GM19240 (cell line): ENCODE measurements around the gene ADGRG3.

Experiments
- DNase-seq: peaks from one replicate; pipeline ENCODE4 v3.0.0; 2011; ENCODE audit warnings: low spot score; ENCODE audit not compliant: insufficient read length

Gene ADGRG3, protein sequence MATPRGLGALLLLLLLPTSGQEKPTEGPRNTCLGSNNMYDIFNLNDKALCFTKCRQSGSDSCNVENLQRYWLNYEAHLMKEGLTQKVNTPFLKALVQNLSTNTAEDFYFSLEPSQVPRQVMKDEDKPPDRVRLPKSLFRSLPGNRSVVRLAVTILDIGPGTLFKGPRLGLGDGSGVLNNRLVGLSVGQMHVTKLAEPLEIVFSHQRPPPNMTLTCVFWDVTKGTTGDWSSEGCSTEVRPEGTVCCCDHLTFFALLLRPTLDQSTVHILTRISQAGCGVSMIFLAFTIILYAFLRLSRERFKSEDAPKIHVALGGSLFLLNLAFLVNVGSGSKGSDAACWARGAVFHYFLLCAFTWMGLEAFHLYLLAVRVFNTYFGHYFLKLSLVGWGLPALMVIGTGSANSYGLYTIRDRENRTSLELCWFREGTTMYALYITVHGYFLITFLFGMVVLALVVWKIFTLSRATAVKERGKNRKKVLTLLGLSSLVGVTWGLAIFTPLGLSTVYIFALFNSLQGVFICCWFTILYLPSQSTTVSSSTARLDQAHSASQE

DNA sequence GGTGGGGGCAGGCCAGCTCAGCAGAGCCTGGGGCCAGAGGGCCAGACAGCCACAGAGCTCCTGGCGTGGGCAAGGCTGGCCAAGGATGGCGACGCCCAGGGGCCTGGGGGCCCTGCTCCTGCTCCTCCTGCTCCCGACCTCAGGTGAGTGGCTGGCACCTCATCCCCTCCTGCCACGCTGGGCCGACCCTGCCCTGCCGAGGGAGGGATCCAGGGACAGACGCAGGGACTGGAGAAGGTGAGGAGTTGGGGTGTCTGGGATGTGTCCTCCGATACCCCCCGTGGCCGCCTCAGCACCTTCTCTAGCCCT, at the start of gene ADGRG3:
ADGRG3 (plus strand) TSS at position 44 of the 309 bp plus-strand sequence; CDS start at position 86, 42 bp downstream.
- no peak for DNase-seq

DNA sequence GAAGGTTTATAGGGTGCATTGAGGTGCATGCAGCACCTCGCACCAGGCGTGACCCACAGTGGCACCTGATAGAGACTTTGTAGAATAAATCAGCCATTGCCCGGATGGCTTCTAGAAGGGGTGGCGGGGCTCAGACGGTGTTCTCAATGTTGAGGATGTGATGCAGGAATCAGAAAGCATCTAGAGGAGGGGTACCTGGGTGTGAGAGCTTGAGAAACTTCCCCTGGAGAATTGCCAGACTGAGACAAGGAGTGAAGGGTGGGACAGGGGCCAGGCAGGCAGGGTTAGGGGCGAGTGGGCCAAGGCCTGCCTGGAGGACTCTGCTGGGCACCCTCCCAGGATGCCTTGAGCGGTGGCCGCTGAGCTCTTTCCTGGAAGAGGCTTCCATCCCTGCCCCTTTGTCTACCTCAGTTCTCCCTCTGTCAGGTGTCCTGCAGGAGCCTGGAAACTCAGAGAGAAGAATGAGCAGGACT, 48.9 kb upstream of the ADGRG3 start:
- no peak for DNase-seq

GRCh38 chr16:57619606-57620334, 48.3 kb upstream of the ADGRG3 start:
- no peak for DNase-seq

GRCh38 chr16:57620335-57621231, 47.5 kb upstream of the ADGRG3 start:
- no peak for DNase-seq

DNA sequence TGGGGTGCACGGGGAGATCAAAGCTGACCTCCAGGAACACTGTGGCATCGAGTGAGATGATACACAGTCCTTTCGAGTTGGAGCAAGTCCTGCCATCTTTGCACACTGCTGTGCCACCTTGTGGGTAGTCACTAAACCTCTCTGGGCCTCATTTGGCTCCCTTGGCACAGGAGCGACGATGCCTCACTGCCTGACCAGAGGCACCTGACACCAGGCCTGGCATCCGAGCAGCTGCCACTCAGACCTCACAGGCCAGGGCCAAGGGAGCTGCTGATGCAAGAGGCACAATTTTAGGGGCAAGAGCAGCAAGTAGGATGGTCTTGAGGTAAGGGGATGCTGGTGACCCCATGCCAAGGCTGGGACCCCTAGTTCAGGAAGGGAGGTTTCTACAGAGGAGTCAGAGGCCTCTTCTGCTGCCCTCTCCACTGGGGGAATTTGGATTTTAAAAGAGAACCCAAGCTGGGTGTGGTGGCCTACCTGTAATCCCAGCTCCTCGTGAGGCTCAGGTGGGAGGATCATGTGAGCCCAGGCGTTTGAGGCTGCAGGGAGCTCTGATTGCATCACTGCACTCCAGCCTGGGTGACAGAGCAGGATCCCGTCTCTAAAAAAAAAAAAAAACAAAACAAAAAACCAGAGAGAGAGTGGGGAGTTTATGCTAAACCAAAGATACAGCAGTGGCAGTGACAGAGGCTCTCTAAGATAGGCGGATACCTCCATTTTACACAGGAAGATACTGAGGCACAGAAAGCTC, 46.4 kb upstream of the ADGRG3 start:
- no peak for DNase-seq

DNA sequence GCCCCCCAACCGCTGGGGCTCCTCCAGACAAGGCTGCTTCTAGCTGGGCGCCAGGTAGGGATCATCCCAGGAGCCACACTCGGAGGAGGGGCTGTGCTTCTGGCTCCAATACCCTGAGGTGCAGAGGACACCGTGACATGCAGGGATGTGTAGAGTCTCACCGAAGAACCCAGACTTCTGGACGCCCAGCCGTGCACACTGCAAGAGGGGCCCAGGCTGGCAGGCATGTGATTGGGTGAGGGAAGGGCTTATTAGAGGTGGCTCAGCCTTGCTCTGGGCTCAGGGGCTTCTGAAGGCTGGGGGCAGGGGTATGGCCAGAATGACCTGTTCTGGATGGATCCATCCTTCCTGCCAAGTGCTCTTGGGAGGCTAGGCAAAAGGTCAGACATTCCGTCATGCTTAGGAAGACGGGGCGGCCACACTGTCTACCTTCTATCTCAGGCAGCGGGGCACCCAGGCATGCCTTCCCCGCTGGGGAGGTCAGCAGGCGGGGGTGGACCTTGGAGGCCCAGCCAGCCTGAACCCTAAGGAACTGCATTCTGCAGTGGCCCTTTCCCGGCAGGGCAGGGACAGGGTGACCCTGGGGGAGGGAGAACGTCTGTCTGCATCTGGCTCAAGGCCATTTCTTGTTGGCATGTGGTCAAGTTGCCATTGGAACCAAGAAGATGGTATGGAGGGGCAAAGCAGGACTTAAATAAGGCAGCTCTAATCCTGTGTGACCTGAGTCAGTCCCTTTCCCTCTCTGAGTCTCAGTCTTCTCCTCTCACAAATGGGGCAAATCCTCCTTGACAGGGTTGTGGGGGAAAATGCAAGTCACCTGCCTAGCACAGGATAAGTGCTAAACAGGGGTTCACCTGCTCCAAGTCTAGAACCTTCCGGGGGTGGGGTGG, 45.5 kb upstream of the ADGRG3 start:
- no peak for DNase-seq

DNA sequence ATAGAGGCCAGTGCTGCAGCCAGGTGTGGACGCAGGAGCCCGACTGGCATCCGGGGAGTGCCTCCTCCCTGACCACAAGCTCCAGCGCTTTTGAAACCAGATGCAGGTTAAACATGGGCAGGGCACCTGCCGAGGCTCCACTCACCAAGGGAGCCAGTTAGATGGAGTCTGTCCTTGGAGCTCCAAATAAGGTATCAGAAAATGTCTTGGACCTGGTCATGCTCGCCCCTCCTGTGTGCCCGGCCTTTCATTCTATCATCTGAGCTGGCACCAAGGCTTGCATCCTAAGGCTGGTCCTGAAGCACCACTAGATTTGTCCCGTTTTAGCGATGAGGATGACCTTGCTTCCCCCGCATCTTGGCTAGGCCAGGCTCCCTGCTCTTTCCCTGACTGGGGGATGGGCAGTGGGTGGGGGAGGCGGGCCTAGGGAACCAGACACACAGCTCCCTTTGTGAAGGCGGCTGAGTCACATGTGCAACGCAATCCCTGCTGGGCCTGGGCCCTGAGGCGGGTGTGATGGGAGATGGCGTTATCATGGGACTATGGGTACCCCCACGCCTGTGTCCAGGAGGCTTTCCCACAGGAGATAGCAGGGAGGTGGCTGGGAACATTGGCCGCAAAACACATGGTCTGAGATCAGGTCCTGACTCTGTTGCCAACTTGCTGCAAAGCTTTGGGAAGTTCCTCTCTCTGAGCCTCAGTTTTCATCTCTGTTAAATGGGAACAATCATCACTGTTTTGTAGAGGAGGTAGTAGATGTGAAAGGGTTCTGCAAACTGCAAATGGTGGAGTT, 44.7 kb upstream of the ADGRG3 start:
- DNase-seq: no peak

- DNase-seq: no peak
Observed at GRCh38 chr16:57624044-57624688, 43.9 kb upstream of the ADGRG3 start.

DNA sequence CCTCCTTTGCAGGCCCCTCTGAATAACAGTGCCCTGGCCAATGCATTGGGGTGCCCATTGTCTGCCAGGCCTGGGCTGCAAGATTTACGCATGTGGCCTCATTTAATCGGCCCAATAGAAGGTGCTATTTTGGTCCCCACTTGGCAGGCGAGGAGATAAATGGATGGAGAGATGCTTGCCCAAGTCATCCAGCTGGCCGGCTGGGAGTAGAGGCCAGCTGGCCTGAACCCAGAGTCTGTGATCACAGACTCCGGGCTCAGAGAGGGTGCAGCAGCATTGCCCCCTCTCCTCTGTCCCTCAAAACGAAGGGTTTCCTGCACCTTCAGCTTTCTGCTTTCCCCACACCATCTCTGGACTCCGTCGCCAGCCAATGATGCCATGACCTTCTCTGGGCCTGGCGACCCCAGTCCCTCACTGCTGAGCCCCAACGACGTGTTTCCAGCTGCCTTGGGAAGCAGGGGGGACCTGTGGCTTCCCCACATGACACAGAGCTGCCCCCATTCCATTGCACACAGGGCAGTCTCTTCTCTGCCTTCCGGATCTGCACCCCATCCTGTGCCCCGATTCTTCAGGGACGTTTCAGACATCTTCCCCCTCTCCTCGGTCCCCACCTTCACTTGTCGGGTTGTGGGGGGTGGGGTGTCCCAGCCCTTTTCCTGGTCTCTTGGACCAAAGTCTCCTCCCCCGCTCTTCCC, 43.2 kb upstream of the ADGRG3 start:
- DNase-seq: no peak

- no peak for DNase-seq
Observed at GRCh38 chr16:57626420-57627170, 41.5 kb upstream of the ADGRG3 start.

- DNase-seq: no peak
Observed at GRCh38 chr16:57627184-57627871, 40.8 kb upstream of the ADGRG3 start.

- DNase-seq: no peak
Observed at GRCh38 chr16:57628008-57628781, 39.9 kb upstream of the ADGRG3 start, which contains the start of gene ADGRG1. Gene ADGRG1 (plus strand): TSS chr16:57628630. CDS start chr16:57650288, 21,658 bp downstream.

- no peak for DNase-seq
Observed at GRCh38 chr16:57628783-57629293, 39.3 kb upstream of the ADGRG3 start.

DNA sequence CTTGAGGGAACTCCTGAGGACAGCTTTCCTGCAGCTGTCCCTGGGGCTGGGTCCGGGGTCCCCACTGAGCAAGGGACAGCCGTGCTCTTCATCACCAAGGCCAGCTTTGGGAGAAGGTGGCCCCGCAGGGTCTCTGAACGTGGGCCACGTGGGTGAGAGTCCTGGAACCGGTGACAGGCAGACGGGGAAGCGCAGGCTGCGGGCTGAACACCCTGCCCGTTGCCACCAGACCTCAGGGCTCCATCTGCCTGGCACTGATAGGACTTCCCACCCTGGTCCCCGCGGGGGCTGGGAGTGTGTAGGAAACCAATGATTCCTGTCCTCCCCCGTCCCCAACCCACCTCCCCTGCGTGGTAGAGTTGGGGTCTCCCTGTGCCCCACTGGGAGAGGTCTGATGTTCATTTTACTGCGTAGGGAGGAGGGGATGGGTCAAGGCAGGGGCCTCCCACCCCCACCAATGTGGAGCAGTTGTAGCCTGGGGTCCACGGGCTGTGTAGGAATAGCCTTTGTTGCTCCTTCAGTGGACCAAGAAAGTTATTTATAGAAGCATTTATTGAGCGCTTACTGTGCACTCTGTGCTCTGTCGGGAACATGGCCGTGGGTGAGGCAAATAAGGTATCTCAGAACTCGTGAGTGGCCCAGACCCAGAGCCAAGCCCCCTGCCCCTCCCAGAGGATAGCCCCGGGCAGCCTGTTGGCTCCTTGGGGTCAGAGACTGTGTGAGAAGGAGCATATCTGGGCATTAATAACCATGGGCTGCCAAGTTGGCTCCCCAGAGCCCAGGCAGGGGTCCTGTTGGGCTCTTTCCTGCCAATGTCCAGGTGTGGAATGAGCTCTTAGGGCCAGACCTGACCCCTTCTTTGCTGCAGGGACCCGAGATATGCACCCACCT, 38.3 kb upstream of the ADGRG3 start:
- no peak for DNase-seq
